K562 (cell line): ENCODE measurements around the gene HAUS7. TPM values are rescaled to one million over a fixed set of nuclear protein-coding genes. Genes with fewer than 3 reads are reported as not detected.

ENCODE experiments used
- ARID1B ChIP-seq: fragments of 450-650 bp; IDR thresholded peaks from 2 replicates; pipeline ENCODE4 v1.6.1; 2016; ENCODE audit warnings: antibody characterized with exemption, mild to moderate bottlenecking, inconsistent platforms
- ATF1 ChIP-seq, 2 experiments: fragments of 450-650 bp in 1 of 2; IDR thresholded peaks; 2 replicates each; pipeline ENCODE4 v1.6.1; 2016; ENCODE audit warnings: missing compliant biosample characterization in 1 of 2, missing genetic modification characterization in 1 of 2
- DACH1 ChIP-seq: fragments of 450-650 bp; IDR thresholded peaks from 2 replicates; pipeline ENCODE4 v1.6.1; 2018; ENCODE audit not compliant: partially characterized antibody
- HEY1 ChIP-seq: fragments of 250-450 bp; sonication (Bioruptor Pico); IDR thresholded peaks from 2 replicates; pipeline ENCODE4 v1.5.0; 2020; ENCODE audit warnings: mild to moderate bottlenecking, moderate library complexity, borderline replicate concordance
- HLTF ChIP-seq: fragments of 450-650 bp; IDR thresholded peaks from 2 replicates; pipeline ENCODE4 v1.6.1; 2016
- HOXB6 ChIP-seq: fragments of 250-450 bp; sonication (Bioruptor Pico); IDR thresholded peaks from 2 replicates; pipeline ENCODE4 v1.5.1; 2022; ENCODE audit warnings: mild to moderate bottlenecking, borderline replicate concordance
- IRF2 ChIP-seq: sonication (generic); formaldehyde crosslinking; IDR thresholded peaks from 2 replicates; pipeline ENCODE4 v1.8.1; 2022; ENCODE audit warnings: mild to moderate bottlenecking, missing genetic modification reagents
- NEUROD1 ChIP-seq: fragments of 150-350 bp; IDR thresholded peaks from 2 replicates; pipeline ENCODE4 v1.6.1; 2014; ENCODE audit warnings: borderline replicate concordance, low read length, low read depth; ENCODE audit not compliant: partially characterized antibody
- RBBP5 ChIP-seq: fragments of 200-600 bp; sonication (generic); IDR thresholded peaks from 2 replicates; pipeline ENCODE4 v1.6.1; 2012; ENCODE audit warnings: borderline replicate concordance, mild to moderate bottlenecking, low read length, control low read depth, inconsistent platforms; ENCODE audit not compliant: insufficient read depth, poor library complexity, severe bottlenecking
- RFX7 ChIP-seq: fragments of 250-450 bp; sonication (Bioruptor Pico); IDR thresholded peaks from 2 replicates; pipeline ENCODE4 v1.5.1; 2021; ENCODE audit warnings: mild to moderate bottlenecking
- ZFP36 ChIP-seq: fragments of 150-350 bp; IDR thresholded peaks from 2 replicates; pipeline ENCODE4 v1.6.1; 2018; ENCODE audit warnings: low read length, low read depth; ENCODE audit not compliant: partially characterized antibody
- ZNF184 ChIP-seq: sonication (generic); formaldehyde crosslinking; IDR thresholded peaks from 2 replicates; pipeline ENCODE4 v1.5.0; 2020; ENCODE audit warnings: missing genetic modification reagents
- polyA plus RNA-seq, 8 experiments: library from polyadenylated mRNA; depleted of rRNA in 4 of 8; stranded (reverse) in 5 of 8; unstranded in 3 of 8; fragments of >200 nt; fragmentation: Nextera tagmentation in 2 of 8; fragmentation: Illumina TruSeq in 1 of 8; extraction: Ambion mirVana in 2 of 8; extraction: Trizol in 1 of 8; gene quantifications; 2 replicates each; pipeline versions ENCODE4 v1.2.1 to v1.2.3, GENCODE V29; 2011 to 2014; ENCODE audit warnings: inconsistent platforms in 1 of 8, missing spikeins in 1 of 8
- total RNA-seq, 7 experiments: library from RNA; depleted of rRNA in 6 of 7; stranded (reverse); fragments of >200 nt in 6 of 7; fragmentation: Illumina TruSeq in 2 of 7; extraction: Trizol in 2 of 7; gene quantifications; 2 replicates each; pipeline versions ENCODE4 v1.2.1 to v1.2.3, GENCODE V29; 2011 to 2021; ENCODE audit warnings: low replicate concordance in 1 of 7
- TF ChIP-seq, protein P1 (sequence below), 2 experiments: fragments of 450-650 bp; IDR thresholded peaks; 2 replicates each; pipeline ENCODE4 v1.6.1; 2016
- TF ChIP-seq, protein P2 (sequence below): sonication (generic); formaldehyde crosslinking; IDR thresholded peaks from 2 replicates; pipeline ENCODE4 v1.8.0; 2023; ENCODE audit warnings: missing genetic modification reagents, mild to moderate bottlenecking, borderline replicate concordance
- TF ChIP-seq, protein P3 (sequence below): fragments of 250-450 bp; sonication (Bioruptor Pico); IDR thresholded peaks from 2 replicates; pipeline ENCODE4 v1.5.0; 2020; ENCODE audit warnings: mild to moderate bottlenecking, borderline replicate concordance
- TF ChIP-seq, protein P4 (sequence below): sonication (generic); formaldehyde crosslinking; IDR thresholded peaks from 2 replicates; pipeline ENCODE4 v1.8.0; 2022; ENCODE audit warnings: mild to moderate bottlenecking, missing genetic modification reagents

HAUS7 gene
- total and polyA plus RNA-seq, 9 of the 15 experiments (the other 6 are each of a cell fraction or from before 2014, with no cell fraction given): 10.0 to 94.9 (median 48.8) TPM

DNA sequence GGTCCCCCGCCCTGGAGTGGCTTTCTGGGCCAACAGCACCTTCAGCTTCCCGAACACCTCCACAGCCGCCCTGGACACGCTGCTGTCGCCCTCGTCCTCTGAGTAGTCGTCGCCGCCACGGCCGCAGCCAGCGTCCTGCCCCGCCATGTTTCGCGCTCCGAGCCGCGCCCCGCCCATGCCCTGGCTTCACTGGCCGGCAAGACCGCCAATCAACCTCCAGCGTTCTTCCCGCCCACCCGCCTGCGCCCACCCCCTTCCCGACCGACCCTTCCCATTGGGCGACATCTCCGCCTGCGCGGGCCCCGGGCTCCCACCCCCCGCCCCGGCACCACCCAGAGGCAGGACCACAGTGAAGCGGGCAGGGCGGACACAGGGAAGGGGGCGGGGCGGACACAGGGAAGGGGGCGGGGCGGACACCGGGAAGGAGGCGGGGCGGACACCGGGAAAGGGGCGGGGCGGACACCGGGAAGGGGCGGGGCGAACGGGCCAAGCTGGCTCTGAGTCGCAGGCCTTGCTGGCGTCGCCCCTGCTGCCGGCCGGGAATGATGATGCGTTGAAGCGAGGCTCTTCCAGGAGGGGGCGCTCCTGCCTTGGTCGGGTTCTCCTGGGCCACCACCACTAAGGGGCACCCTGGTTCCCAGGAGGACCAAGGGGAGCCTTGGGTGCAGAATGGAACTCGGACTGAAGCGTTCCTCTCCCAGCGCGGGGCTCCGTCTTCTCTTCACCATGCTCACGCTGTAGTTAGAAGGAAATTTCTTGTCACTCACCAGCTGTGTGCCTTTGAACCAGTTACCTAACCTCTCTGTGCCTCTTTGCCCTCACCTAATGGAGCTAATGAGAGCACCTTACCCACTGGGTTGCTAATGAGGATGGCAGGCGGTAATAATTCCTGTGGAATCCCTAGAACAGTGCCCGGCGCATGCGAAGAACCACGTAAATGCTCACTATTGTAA is at the start of gene HAUS7 (continued):
- TF ChIP-seq, protein P1, sequence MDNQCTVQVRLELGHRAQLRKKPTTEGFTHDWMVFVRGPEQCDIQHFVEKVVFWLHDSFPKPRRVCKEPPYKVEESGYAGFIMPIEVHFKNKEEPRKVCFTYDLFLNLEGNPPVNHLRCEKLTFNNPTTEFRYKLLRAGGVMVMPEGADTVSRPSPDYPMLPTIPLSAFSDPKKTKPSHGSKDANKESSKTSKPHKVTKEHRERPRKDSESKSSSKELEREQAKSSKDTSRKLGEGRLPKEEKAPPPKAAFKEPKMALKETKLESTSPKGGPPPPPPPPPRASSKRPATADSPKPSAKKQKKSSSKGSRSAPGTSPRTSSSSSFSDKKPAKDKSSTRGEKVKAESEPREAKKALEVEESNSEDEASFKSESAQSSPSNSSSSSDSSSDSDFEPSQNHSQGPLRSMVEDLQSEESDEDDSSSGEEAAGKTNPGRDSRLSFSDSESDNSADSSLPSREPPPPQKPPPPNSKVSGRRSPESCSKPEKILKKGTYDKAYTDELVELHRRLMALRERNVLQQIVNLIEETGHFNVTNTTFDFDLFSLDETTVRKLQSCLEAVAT (IDR thresholded peaks at IDR 0.05): peak in 1 of 2 experiments; percentile 87; a peak in 2 of 4 replicates
- TF ChIP-seq, protein P2, sequence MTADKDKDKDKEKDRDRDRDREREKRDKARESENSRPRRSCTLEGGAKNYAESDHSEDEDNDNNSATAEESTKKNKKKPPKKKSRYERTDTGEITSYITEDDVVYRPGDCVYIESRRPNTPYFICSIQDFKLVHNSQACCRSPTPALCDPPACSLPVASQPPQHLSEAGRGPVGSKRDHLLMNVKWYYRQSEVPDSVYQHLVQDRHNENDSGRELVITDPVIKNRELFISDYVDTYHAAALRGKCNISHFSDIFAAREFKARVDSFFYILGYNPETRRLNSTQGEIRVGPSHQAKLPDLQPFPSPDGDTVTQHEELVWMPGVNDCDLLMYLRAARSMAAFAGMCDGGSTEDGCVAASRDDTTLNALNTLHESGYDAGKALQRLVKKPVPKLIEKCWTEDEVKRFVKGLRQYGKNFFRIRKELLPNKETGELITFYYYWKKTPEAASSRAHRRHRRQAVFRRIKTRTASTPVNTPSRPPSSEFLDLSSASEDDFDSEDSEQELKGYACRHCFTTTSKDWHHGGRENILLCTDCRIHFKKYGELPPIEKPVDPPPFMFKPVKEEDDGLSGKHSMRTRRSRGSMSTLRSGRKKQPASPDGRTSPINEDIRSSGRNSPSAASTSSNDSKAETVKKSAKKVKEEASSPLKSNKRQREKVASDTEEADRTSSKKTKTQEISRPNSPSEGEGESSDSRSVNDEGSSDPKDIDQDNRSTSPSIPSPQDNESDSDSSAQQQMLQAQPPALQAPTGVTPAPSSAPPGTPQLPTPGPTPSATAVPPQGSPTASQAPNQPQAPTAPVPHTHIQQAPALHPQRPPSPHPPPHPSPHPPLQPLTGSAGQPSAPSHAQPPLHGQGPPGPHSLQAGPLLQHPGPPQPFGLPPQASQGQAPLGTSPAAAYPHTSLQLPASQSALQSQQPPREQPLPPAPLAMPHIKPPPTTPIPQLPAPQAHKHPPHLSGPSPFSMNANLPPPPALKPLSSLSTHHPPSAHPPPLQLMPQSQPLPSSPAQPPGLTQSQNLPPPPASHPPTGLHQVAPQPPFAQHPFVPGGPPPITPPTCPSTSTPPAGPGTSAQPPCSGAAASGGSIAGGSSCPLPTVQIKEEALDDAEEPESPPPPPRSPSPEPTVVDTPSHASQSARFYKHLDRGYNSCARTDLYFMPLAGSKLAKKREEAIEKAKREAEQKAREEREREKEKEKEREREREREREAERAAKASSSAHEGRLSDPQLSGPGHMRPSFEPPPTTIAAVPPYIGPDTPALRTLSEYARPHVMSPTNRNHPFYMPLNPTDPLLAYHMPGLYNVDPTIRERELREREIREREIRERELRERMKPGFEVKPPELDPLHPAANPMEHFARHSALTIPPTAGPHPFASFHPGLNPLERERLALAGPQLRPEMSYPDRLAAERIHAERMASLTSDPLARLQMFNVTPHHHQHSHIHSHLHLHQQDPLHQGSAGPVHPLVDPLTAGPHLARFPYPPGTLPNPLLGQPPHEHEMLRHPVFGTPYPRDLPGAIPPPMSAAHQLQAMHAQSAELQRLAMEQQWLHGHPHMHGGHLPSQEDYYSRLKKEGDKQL (CRISPR knock-in tag): no peak
- TF ChIP-seq DACH1 (no peak), RBBP5 (peak; percentile 60), ARID1B (no peak), IRF2 (no peak), ATF1 (CRISPR knock-in tag; IDR thresholded peaks at IDR 0.05) (peak; percentile 91), ATF1 (tag; IDR thresholded peaks at IDR 0.05) (peak; percentile 89), HEY1 (no peak), ZNF184 (no peak), HOXB6 (CRISPR knock-in tag) (no peak), RFX7 (CRISPR knock-in tag) (no peak), NEUROD1 (no peak), HLTF (no peak), ZFP36 (peak; percentile 91)
- TF ChIP-seq, protein P3, sequence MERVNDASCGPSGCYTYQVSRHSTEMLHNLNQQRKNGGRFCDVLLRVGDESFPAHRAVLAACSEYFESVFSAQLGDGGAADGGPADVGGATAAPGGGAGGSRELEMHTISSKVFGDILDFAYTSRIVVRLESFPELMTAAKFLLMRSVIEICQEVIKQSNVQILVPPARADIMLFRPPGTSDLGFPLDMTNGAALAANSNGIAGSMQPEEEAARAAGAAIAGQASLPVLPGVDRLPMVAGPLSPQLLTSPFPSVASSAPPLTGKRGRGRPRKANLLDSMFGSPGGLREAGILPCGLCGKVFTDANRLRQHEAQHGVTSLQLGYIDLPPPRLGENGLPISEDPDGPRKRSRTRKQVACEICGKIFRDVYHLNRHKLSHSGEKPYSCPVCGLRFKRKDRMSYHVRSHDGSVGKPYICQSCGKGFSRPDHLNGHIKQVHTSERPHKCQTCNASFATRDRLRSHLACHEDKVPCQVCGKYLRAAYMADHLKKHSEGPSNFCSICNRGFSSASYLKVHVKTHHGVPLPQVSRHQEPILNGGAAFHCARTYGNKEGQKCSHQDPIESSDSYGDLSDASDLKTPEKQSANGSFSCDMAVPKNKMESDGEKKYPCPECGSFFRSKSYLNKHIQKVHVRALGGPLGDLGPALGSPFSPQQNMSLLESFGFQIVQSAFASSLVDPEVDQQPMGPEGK (CRISPR knock-in tag): no peak
- TF ChIP-seq, protein P4, sequence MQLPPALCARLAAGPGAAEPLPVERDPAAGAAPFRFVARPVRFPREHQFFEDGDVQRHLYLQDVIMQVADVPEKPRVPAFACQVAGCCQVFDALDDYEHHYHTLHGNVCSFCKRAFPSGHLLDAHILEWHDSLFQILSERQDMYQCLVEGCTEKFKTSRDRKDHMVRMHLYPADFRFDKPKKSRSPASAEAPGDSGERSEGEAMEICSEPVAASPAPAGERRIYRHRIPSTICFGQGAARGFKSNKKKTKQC (CRISPR knock-in tag): no peak
